GM13976 (cell line): ENCODE results near the gene PRKACA.
"Not testable (repeated sequence)": the region's sequence is repeated elsewhere in the genome, so short reads cannot be mapped to it uniquely, and the experiment has no call there.

ENCODE experiments used
- DNase-seq: peaks from one replicate; pipeline ENCODE4 v3.0.0; 2012; ENCODE audit warnings: low spot score
- CTCF ChIP-seq: IDR thresholded peaks from 2 replicates; pipeline ENCODE4 v1.5.1; 2012; ENCODE audit warnings: borderline replicate concordance, mild to moderate bottlenecking; ENCODE audit not compliant: insufficient read depth; ENCODE audit errors: extremely low read depth, missing control alignments, control extremely low read depth
- in situ Hi-C: fragments of 300-500 bp; cut with MboI; formaldehyde crosslinking; loops from one replicate; pipeline ENCODE4 v1.12.0; 2022; ENCODE audit warnings: low sequenced_read_pairs, mixed read lengths, inconsistent platforms; ENCODE audit not compliant: unreplicated experiment

Gene PRKACA

GRCh38 chr19:14052470-14052869, 65.1 kb downstream of the PRKACA start:
- TF ChIP-seq CTCF: no peak
- in situ Hi-C loops: loop anchor here (25.0 kb wide), 1 partner anchor 440 kb away; no protein-coding TSS in a partner anchor

GRCh38 chr19:14051980-14052379, 65.6 kb downstream of the PRKACA start:
- no peak for TF ChIP-seq CTCF
- in situ Hi-C loops: loop anchor here (25.0 kb wide), 1 partner anchor 440 kb away; no protein-coding TSS in a partner anchor
- DNase-seq: no peak

More at GRCh38 chr19:14052470-14052869, 65.1 kb downstream of the PRKACA start:
- DNase-seq: no peak

- in situ Hi-C loops: loop anchor here (25.0 kb wide), 1 partner anchor 439 kb away; no protein-coding TSS in a partner anchor
- DNase-seq: not testable (repeated sequence)
These were observed 66.6 kb downstream of the PRKACA start for GRCh38 chr19:14050961-14051360.

- in situ Hi-C loops: loop anchor here (25.0 kb wide), 1 partner anchor 438 kb away; no protein-coding TSS in a partner anchor
- TF ChIP-seq CTCF: no peak
These were observed 67.0 kb downstream of the PRKACA start for GRCh38 chr19:14050512-14050911.

GRCh38 chr19:14048443-14049153, 69.0 kb downstream of the PRKACA start:
- in situ Hi-C loops: no loop called here
- peak; percentile 80 for DNase-seq

More at GRCh38 chr19:14050512-14050911, 67.0 kb downstream of the PRKACA start:
- no peak for DNase-seq

GRCh38 chr19:14047866-14048265, 69.7 kb downstream of the PRKACA start:
- DNase-seq, in situ Hi-C loops: not testable (repeated sequence)

More at GRCh38 chr19:14048443-14049153, 69.0 kb downstream of the PRKACA start:
- TF ChIP-seq CTCF: peak; percentile 79

- in situ Hi-C loops: not testable (repeated sequence)
- DNase-seq: peak; percentile 66
These were observed 74.6 kb downstream of the PRKACA start for GRCh38 chr19:14042659-14043608.

More at GRCh38 chr19:14042659-14043608, 74.6 kb downstream of the PRKACA start:
- peak; percentile 27 for TF ChIP-seq CTCF
